ENCODE data around the gene CDHR2. TPM values are rescaled to one million over a fixed set of nuclear protein-coding genes. Genes with fewer than 3 reads are reported as not detected.

The CDHR2 gene
- total RNA-seq, 1 experiment from 2014 or later = 0.63 TPM

DNA sequence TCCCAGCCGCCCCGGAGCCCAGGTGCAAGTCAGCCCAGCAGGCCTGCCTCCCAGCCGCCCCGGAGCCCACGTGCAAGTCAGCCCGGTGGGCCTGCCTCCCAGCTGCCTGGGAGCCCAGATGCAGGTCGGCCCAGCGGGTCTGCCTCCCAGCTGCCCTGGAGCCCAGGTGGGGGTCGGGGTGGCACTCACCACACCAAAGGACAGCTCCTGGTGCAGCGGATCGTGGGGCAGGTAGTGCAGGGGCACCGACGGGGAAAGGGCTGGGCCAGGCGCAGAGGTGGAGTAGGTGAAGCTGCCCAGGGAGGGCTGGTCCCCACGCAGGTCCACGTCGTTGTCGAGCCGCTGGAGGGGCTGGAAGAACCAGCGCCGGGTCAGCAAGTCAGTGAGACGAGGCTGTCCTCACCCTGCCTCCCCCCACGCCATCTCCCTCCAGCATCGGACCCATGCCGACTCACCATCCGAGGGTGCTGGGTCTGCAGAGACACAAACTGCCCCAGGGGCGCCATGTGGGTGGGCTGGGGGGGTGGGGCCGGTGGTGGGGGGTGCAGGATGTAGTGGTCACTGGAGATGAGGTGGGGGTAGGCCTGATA is 18.7 kb upstream of the CDHR2 start:
- no peak for TF ChIP-seq TP53 (CRISPR knock-in tag; IDR thresholded peaks at IDR 0.05)
- TF ChIP-seq, protein P1, sequence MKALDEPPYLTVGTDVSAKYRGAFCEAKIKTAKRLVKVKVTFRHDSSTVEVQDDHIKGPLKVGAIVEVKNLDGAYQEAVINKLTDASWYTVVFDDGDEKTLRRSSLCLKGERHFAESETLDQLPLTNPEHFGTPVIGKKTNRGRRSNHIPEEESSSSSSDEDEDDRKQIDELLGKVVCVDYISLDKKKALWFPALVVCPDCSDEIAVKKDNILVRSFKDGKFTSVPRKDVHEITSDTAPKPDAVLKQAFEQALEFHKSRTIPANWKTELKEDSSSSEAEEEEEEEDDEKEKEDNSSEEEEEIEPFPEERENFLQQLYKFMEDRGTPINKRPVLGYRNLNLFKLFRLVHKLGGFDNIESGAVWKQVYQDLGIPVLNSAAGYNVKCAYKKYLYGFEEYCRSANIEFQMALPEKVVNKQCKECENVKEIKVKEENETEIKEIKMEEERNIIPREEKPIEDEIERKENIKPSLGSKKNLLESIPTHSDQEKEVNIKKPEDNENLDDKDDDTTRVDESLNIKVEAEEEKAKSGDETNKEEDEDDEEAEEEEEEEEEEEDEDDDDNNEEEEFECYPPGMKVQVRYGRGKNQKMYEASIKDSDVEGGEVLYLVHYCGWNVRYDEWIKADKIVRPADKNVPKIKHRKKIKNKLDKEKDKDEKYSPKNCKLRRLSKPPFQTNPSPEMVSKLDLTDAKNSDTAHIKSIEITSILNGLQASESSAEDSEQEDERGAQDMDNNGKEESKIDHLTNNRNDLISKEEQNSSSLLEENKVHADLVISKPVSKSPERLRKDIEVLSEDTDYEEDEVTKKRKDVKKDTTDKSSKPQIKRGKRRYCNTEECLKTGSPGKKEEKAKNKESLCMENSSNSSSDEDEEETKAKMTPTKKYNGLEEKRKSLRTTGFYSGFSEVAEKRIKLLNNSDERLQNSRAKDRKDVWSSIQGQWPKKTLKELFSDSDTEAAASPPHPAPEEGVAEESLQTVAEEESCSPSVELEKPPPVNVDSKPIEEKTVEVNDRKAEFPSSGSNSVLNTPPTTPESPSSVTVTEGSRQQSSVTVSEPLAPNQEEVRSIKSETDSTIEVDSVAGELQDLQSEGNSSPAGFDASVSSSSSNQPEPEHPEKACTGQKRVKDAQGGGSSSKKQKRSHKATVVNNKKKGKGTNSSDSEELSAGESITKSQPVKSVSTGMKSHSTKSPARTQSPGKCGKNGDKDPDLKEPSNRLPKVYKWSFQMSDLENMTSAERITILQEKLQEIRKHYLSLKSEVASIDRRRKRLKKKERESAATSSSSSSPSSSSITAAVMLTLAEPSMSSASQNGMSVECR (CRISPR knock-in tag; IDR thresholded peaks at IDR 0.05; ENCODE audit: borderline replicate concordance) = no peak
- TF ChIP-seq, protein P2, sequence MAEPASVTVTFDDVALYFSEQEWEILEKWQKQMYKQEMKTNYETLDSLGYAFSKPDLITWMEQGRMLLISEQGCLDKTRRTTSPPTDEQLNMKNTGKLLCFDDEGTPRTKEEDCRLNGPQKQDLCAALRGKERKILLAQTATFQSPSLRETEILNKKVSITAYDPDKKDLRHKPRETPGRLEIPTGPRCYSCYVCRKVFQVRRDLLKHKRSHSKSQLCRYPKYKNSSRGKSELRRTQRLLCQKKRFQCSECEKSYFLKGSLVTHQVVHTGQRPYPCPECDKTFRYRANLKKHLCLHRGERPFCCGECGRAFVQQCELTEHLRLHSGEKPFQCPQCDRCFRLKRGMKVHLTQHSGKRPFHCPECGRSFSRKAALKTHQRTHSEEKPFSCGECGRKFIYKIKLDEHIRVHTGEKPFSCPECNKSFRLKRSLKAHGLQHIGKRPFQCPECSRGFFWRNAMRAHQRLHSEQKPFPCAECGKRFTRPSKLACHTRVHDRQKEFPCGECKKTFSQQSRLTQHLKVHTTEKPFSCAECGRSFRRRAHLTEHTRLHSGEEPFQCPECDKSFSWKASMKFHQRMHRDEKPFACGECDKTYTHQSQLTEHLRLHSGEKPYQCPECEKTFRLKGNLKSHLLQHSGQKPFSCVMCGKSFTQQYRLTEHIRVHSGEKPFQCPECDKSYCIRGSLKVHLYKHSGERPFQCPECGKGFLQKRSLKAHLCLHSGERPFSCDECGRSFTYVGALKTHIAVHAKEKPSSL (CRISPR knock-in tag; conservative IDR thresholded peaks at IDR 0.05) = no peak
- TF ChIP-seq, protein P3, sequence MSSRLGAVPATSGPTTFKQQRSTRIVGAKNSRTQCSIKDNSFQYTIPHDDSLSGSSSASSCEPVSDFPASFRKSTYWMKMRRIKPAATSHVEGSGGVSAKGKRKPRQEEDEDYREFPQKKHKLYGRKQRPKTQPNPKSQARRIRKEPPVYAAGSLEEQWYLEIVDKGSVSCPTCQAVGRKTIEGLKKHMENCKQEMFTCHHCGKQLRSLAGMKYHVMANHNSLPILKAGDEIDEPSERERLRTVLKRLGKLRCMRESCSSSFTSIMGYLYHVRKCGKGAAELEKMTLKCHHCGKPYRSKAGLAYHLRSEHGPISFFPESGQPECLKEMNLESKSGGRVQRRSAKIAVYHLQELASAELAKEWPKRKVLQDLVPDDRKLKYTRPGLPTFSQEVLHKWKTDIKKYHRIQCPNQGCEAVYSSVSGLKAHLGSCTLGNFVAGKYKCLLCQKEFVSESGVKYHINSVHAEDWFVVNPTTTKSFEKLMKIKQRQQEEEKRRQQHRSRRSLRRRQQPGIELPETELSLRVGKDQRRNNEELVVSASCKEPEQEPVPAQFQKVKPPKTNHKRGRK (CRISPR knock-in tag; IDR thresholded peaks at IDR 0.05; ENCODE audit: borderline replicate concordance) = no peak
- no peak for ATAC-seq
- Mint-ChIP-seq H3K9me3 (no peaks in the 10 kb centered on the region), H3K27me3 (ENCODE audit: low read depth) (no peaks in the 10 kb centered on the region), H3K4me3 (no peak overlapping the region), H3K27ac (no peak overlapping the region), H3K36me3 (peaks cover 40% of the 10 kb centered on the region), H3K4me1 (peaks cover 24% of the 10 kb centered on the region)
- POLR2A ChIA-PET = no interaction called here
- CTCF ChIA-PET = no interaction called here
- DNase-seq (ENCODE audit: low spot score) = no peak

DNA sequence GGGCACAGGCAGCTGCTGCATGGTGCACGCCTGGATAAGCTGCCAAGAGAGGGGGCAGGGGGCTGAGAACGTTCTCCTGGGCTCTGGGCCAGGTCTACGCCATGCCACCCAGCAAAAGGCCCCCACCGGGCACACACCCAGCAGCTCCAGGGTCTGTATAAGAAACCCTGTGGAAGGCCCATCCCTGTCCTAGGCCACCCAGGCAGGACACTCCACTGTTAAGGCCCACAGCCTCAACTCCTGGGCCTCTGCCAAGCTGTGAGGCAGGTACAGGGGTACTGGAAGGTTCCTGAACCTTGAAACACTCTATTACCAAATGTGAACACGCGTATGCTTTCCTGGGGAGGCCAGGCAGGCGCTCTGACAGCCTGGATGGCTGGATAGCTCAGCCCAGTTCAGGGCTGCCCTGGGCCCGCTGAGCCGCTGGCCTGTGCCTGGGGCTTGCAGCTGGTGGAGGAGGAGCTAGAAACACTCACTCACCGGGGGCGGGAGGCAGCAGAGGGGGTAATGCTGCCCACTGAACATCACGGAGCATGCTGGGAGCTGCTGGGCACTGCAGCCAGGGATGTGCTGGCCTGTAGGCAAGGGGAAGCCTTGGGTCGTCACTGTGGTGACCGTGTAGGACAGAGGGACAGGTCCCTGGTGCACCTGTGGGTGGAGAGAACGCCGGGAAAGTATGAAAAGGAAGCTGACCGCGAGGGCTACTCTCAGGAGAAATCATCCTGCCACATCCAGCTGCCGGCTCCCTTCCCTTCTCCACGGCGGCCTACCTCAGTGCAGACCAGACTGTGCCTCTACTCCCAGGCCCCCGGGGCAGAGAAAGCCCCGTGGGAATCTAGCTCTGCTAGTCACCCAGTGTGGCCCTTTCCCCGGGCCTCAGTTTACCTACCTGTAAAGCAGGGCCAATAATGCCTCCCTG is 17.9 kb upstream of the CDHR2 start:
- ATAC-seq = no peak
- ChIA-PET POLR2A (no interaction called here), CTCF (no interaction called here)
- H3K4me3 Mint-ChIP-seq = no peak overlapping the region
- H3K27me3 Mint-ChIP-seq (ENCODE audit: low read depth) = no peaks in the 10 kb centered on the region
- H3K9me3 Mint-ChIP-seq = no peaks in the 10 kb centered on the region
- H3K4me1 Mint-ChIP-seq = peaks cover 28% of the 10 kb centered on the region
- no peak for DNase-seq (ENCODE audit: low spot score)
- TF ChIP-seq, protein P4, sequence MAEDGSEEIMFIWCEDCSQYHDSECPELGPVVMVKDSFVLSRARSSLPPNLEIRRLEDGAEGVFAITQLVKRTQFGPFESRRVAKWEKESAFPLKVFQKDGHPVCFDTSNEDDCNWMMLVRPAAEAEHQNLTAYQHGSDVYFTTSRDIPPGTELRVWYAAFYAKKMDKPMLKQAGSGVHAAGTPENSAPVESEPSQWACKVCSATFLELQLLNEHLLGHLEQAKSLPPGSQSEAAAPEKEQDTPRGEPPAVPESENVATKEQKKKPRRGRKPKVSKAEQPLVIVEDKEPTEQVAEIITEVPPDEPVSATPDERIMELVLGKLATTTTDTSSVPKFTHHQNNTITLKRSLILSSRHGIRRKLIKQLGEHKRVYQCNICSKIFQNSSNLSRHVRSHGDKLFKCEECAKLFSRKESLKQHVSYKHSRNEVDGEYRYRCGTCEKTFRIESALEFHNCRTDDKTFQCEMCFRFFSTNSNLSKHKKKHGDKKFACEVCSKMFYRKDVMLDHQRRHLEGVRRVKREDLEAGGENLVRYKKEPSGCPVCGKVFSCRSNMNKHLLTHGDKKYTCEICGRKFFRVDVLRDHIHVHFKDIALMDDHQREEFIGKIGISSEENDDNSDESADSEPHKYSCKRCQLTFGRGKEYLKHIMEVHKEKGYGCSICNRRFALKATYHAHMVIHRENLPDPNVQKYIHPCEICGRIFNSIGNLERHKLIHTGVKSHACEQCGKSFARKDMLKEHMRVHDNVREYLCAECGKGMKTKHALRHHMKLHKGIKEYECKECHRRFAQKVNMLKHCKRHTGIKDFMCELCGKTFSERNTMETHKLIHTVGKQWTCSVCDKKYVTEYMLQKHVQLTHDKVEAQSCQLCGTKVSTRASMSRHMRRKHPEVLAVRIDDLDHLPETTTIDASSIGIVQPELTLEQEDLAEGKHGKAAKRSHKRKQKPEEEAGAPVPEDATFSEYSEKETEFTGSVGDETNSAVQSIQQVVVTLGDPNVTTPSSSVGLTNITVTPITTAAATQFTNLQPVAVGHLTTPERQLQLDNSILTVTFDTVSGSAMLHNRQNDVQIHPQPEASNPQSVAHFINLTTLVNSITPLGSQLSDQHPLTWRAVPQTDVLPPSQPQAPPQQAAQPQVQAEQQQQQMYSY (CRISPR knock-in tag; IDR thresholded peaks at IDR 0.05) = no peak
- TF ChIP-seq RELA (CRISPR knock-in tag; IDR thresholded peaks at IDR 0.05; ENCODE audit: borderline replicate concordance) = no peak
- TF ChIP-seq, protein P1 (CRISPR knock-in tag; IDR thresholded peaks at IDR 0.05; ENCODE audit: borderline replicate concordance) = no peak
- no peak for TF ChIP-seq GRHL2 (CRISPR knock-in tag; IDR thresholded peaks at IDR 0.05; ENCODE audit: insufficient replicate concordance, severe bottlenecking)
- TF ChIP-seq ZNF121 (CRISPR knock-in tag; IDR thresholded peaks at IDR 0.05) = no peak
- TF ChIP-seq, protein P5, sequence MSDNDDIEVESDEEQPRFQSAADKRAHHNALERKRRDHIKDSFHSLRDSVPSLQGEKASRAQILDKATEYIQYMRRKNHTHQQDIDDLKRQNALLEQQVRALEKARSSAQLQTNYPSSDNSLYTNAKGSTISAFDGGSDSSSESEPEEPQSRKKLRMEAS (CRISPR knock-in tag; IDR thresholded peaks at IDR 0.05) = no peak
- TF ChIP-seq, protein P6, sequence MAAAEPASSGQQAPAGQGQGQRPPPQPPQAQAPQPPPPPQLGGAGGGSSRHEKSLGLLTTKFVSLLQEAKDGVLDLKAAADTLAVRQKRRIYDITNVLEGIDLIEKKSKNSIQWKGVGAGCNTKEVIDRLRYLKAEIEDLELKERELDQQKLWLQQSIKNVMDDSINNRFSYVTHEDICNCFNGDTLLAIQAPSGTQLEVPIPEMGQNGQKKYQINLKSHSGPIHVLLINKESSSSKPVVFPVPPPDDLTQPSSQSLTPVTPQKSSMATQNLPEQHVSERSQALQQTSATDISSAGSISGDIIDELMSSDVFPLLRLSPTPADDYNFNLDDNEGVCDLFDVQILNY (CRISPR knock-in tag; IDR thresholded peaks at IDR 0.05) = no peak
- TF ChIP-seq ZNF423 (CRISPR knock-in tag; IDR thresholded peaks at IDR 0.05) = no peak
- no peak for TF ChIP-seq NFYB (CRISPR knock-in tag; conservative IDR thresholded peaks at IDR 0.05; ENCODE audit: low read depth)
- no peak for TF ChIP-seq ZNF671 (CRISPR knock-in tag; IDR thresholded peaks at IDR 0.05)
- peaks cover 40% of the 10 kb centered on the region for H3K36me3 Mint-ChIP-seq
- no peak overlapping the region for H3K27ac Mint-ChIP-seq
